GM12873 (cell line): Measurements from ENCODE around the gene LHX5.

Experiments
- CTCF ChIP-seq: IDR thresholded peaks from 2 replicates; pipeline ENCODE4 v1.5.1; 2012; ENCODE audit warnings: low read depth, mild to moderate bottlenecking, moderate library complexity, low read length, control low read depth; ENCODE audit not compliant: insufficient read depth; ENCODE audit errors: missing control alignments

The LHX5 gene

GRCh38 chr12:113485330-113485729 is 13.7 kb upstream of the LHX5 start:
- TF ChIP-seq CTCF: no peak

DNA sequence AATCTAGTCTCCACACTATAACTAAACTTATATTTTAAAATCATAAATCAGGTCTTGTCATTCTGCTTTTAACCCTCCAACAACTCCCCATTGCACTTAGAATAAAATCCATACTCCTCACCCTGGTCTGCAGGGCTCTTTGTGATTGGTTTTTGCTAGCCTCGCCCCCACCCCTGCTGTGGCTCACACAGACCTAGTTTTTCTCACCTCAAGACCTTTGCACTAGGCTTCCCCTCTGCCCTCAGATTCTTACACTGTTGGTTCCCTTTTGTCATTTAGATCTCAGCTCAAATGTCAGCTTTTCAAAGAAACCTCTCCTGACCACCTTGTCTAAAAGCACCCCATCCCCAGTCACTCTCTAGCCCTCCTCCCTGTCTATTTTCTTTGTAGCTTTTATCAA is 10.7 kb upstream of the LHX5 start:
- no peak for TF ChIP-seq CTCF

DNA sequence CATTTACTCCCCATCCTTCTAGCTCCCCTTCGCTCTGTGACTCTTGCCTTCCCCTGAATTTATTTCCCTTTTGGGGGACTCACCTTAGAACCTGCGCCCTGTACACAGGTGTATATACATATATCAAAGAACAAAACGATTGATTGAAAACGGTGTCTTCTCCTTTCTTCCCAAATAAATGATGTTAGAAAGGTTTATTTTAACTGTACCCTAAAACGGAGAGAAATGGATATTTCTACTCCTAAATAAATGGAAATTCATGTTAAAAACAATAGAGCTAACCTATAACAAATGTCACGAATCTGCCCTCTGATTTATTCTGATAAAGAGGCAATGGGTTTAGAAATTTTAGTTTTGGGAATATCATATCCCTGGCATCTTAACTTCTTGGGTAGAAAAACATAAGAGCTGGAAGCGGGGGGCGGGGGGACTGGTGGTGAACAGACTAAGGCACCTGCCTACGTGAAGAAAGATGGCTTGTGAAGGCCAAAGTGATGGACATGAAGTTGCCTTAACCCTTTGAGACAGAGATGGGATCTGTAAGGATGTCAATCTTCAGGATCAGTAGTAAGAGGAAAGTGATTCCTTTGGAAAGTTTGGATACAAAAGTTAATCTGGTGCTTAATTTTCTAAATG is 8.8 kb upstream of the LHX5 start:
- TF ChIP-seq CTCF: no peak

GRCh38 chr12:113479590-113480335 is 8.1 kb upstream of the LHX5 start:
- TF ChIP-seq CTCF: no peak

GRCh38 chr12:113479216-113479589 is 7.5 kb upstream of the LHX5 start:
- TF ChIP-seq CTCF: no peak

- no peak for TF ChIP-seq CTCF
These were observed 6.8 kb upstream of the LHX5 start for GRCh38 chr12:113478351-113479011.

DNA sequence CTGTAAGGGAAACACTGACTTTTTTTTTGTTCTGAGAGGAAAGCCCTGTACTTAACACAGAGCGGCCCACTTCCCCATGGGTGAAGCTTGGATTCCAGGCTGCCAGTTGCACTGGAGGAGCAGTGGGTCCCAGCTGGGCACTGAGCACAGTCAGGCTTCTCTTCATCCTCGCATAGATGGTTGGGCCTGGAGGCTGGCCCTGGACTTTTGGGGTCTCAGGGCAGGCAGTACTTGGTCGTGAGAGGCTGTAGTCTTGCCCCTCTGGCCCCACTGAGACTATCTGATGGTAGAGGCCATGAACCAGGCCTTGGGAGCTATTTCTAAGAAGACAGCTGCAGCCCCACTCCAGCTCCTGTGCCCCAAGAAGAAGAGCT is 6.2 kb upstream of the LHX5 start:
- TF ChIP-seq CTCF: no peak
